H7 (cell line): ENCODE measurements around the gene PAX7. TPM values are rescaled to one million over a fixed set of nuclear protein-coding genes. Genes with fewer than 3 reads are reported as not detected.
A peak's percentile ranks its signal among the peaks of the same experiment; 100 is the strongest.

ENCODE experiments used
- DNase-seq: peaks from one replicate; pipeline ENCODE4 v3.0.0; 2012
- H3K27me3 ChIP-seq: 2 replicates; pipeline ENCODE4 v1.6.0; 2011; ENCODE audit warnings: mild to moderate bottlenecking, low read length; ENCODE audit not compliant: control insufficient read depth, insufficient read depth
- H3K36me3 ChIP-seq: replicated peaks from 2 replicates; pipeline ENCODE4 v1.5.1; 2011; ENCODE audit warnings: low read length; ENCODE audit not compliant: control insufficient read depth, insufficient read depth
- H3K4me3 ChIP-seq: 2 replicates; pipeline ENCODE4 v1.5.1; 2011; ENCODE audit warnings: low read depth, mild to moderate bottlenecking, control low read depth, low read length, moderate library complexity; ENCODE audit not compliant: insufficient read depth
- total RNA-seq: library from RNA; depleted of rRNA; stranded (reverse); fragments of >200 nt; shearing (Covaris generic); gene quantifications from 2 replicates; pipeline ENCODE4 v1.2.3, GENCODE V29; 2014

Gene PAX7
- total RNA-seq, 1 experiment from 2014 or later: 1.6 TPM

DNA sequence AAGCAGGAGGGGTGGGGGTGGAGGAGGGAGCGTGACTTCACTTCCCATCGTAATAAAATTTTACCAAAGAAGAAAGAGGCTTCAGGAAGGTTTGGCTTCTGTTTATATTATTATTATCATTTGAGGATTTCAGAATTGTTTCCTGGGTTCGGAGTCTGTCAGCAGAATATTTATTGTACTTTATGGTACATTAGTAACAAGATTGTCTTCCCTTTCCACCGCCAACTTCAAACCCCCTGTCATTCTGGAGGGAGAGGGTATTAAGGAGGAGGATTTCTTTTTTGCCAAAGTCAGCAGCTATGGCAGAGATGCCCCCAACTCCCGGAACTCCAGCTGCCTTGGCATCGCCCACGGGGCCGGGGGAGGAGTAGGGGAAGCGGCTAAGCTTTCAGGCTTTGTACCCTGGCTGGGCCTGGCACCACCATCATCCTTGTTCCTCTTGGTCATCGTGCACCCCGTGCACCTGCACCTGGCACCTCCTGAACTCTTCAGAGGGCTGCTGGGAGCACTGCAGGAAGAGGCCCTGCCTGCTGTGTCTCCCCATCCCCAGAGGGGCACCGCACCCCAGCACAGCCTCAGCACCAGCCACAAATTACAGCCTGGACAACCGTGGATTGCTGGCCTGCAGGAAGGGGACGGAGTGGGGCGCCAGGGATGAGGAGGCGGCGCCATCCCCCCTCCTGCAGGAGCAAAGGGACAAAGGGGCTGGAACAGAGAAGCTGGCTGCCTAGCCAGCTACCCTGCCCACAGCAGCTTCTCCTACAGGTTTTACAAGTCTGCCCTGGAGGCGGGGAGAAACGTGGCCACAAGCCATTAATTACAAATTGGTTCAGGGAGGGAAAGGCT lies 24.0 kb upstream of the PAX7 start:
- DNase-seq: peak; percentile 56
- Histone ChIP-seq H3K4me3 (no peak overlapping the region), H3K36me3 (no peaks in the 10 kb centered on the region), H3K27me3 (no peaks in the 10 kb centered on the region; the same call in 1 of the 2 replicates)

DNA sequence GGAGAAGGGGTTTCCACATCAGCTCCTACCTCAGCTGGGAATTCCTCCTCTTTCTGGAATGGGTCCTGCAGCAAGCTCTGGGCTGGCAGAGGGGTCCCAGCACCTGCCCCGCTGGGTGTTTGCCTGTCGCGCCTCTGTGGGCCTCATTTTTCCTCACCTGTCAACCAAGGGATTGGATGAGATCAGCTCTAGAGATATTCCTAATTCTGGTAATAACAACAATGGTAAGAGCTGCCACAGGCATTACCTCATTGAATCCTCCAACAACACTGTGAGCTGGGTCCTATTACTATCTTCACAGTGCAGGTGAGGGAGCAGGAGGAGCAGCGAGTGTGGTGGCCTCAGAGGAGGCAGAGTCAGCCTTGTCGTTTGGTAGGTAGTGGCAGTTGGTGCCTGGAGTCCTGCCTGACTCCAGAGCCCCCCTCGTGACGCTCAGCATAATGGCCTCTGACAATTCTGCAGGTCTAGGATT lies 23.3 kb upstream of the PAX7 start:
- DNase-seq: no peak
- Histone ChIP-seq H3K36me3 (no peaks in the 10 kb centered on the region), H3K4me3 (no peak overlapping the region), H3K27me3 (no peaks in the 10 kb centered on the region; the same call in 1 of the 2 replicates)

DNA sequence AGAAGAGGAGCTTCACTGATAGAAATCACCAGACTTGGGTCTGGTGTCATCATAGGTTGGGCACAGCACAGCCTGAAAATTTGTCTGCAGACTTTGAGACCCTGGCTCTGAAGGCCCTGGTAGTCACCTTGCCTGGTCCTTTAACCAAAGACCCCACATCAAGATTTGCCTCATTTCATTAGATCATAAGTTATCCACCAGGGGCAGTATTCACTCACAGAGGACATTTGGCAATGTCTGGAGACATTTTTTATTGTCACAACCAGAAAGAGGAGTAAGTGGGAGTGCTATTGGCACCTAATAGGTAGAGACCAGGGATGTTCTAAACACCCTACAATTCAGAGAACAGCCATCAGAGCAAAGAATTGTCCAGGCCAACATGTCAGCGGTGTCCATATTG lies 22.1 kb upstream of the PAX7 start:
- peak; percentile 55 for DNase-seq
- Histone ChIP-seq H3K36me3 (no peaks in the 10 kb centered on the region), H3K27me3 (no peaks in the 10 kb centered on the region; the same call in 1 of the 2 replicates), H3K4me3 (no peak overlapping the region)

DNA sequence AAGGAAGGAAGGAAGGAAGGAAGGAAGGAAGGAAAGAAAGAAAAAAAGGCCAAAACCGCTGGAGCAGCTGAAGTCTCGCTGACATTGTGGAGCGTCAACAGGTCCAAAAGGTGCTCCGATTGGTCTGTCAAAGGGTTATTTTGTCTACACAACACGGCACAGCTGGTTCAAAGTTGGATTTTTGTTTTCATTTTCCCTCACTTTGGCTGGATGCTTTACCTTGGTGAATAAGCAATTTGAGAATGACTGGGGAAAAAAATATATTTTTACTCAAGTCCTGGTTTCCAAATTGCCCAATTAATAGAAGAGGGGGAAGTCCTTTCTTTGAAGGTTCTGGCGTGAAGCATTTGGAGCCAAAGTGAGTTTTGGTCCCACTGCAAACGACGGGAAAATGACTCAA lies 19.3 kb upstream of the PAX7 start:
- no peak for DNase-seq
- Histone ChIP-seq H3K36me3 (no peaks in the 10 kb centered on the region), H3K27me3 (no peaks in the 10 kb centered on the region), H3K4me3 (no peak overlapping the region)

DNA sequence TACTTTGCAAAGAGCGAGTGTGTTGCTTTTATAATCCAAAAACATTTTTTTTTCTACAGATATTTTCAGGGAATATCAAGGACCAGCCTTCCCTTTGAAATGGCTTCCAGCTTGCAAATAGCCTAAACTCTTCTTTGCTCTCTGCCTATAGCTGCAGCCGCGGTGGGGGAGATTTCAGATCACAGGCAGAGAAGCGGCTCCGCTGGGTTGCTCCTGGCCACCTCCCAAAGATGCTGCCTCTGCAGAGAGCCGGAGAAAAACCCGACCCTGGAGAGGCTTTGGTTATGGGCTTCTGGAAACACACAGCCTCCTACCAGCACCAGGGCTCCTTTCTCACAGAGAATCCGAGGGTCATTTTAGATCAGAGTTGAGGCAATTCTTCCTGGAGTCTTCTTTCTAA lies 18.6 kb upstream of the PAX7 start:
- Histone ChIP-seq H3K36me3 (no peaks in the 10 kb centered on the region), H3K4me3 (no peak overlapping the region), H3K27me3 (no peaks in the 10 kb centered on the region)
- DNase-seq: peak; percentile 62

DNA sequence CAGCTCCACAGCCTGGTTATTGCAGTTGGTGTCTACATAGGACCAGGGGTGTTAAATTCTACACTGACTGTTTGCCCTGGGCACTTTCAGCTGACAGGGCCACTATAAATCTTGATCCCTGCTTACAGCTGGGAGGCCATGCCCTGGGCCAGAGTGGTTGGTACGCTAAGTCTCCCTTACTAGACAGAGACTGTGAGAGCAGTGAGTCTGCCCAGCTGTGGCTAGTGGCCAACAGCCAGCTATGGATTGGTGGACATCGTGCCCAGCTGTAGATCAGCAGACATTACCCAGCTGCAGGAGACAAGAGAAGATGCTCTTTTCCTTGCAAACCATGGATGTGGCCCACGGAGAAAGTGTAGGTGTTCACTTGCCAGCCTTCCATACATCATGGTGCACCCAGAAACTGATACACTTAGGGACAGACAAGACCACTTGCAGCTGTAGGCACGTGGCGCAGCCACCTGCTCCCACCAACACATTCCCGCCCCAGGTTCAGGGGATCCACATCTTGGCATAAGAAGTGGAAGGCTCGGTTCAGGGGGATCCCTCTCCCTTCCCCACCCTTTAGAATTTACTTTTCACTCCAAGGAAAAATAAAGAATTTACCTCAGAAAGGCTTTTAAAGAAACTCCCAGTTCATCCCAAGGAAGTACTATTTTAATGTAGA lies 16.4 kb upstream of the PAX7 start:
- DNase-seq: no peak
- H3K36me3 ChIP-seq: no peaks in the 10 kb centered on the region
- H3K27me3 ChIP-seq: no peaks in the 10 kb centered on the region
- no peak overlapping the region for H3K4me3 ChIP-seq

DNA sequence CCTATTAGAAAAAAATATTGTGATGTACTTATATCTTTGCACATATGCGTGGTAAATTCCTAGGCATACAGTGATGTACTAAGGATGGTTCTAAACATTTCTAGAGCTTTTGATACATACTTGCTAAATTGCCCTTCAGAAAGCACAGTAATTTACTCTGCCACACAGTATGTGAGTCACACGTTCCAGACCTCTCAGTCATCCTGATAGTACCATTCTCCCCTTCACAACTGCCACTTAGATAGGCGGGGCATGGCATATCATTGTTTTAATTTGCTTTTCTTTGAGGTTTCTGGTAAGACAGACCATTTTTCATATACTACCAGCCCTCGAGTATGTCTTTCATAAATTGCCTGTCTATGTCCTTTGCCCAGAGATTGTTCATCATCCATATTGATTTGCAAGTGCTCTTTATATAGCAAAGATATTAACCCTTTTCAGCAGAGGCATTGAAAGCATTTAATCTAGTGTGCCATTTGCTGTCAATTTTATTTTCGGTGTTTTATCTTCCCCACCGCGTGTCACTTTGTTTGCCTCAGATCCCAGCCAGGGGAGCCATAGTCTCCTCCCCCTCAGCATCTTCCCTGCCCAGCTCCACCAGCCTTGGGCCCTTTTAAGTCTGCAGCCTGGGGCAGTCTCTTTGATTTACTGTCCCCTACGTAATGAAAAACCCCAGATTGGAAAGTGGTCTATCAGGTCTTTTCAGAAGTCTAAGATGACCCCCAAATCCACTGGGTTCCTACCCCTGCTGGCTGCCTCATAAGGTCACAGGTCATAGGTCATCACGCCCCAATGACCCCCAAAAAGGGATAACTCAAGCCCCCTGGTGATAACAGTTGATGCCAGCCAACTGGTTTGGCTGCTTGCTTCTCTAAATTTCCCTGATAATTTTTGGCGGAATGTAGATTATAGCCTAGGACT lies 11.8 kb upstream of the PAX7 start:
- no peak overlapping the region for H3K4me3 ChIP-seq
- no peaks in the 10 kb centered on the region for H3K36me3 ChIP-seq
- DNase-seq: no peak
- H3K27me3 ChIP-seq: peaks cover 6% of the 10 kb centered on the region

DNA sequence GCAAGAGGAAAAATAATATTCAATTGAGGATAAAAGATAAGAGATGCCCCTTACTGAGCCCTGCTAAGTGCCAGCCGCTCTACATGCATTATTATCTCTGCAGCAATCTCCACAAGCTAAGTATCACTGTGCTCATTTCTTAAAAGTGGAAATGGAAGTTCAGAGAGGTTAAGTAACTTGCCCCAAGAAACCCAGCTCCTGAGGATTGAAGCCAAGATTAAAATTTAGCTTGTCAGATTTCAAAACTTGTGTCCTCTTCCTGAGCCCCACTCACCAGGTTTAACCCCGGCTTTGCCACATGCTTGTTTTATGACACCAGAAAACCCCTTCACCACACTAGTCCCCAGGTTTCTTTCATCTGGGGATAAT lies 11.2 kb upstream of the PAX7 start:
- Histone ChIP-seq H3K36me3 (no peaks in the 10 kb centered on the region), H3K4me3 (no peak overlapping the region), H3K27me3 (peaks cover 6% of the 10 kb centered on the region)
- no peak for DNase-seq

DNA sequence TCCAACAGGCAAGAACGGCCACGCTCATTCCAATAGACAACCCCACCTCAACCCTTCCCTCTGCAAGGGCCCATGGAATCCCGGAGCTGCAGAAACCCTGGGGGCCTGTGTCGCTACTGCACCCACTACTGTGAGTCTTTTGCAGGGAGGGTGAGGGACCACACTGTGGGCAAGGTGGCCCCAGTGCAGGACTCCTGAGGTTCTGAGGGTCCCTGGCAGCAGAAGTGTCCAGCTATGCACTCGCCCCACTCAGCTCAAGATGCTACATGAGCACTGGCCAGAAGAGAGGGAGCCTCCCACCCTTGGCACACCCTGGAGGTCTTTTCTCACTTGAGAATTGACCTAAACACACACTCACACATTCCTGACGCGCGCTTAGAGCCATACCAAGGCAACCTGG lies 2.1 kb upstream of the PAX7 start:
- no peak for DNase-seq
- Histone ChIP-seq H3K36me3 (no peaks in the 10 kb centered on the region), H3K27me3 (peaks cover 86% of the 10 kb centered on the region), H3K4me3 (no peak overlapping the region)

DNA sequence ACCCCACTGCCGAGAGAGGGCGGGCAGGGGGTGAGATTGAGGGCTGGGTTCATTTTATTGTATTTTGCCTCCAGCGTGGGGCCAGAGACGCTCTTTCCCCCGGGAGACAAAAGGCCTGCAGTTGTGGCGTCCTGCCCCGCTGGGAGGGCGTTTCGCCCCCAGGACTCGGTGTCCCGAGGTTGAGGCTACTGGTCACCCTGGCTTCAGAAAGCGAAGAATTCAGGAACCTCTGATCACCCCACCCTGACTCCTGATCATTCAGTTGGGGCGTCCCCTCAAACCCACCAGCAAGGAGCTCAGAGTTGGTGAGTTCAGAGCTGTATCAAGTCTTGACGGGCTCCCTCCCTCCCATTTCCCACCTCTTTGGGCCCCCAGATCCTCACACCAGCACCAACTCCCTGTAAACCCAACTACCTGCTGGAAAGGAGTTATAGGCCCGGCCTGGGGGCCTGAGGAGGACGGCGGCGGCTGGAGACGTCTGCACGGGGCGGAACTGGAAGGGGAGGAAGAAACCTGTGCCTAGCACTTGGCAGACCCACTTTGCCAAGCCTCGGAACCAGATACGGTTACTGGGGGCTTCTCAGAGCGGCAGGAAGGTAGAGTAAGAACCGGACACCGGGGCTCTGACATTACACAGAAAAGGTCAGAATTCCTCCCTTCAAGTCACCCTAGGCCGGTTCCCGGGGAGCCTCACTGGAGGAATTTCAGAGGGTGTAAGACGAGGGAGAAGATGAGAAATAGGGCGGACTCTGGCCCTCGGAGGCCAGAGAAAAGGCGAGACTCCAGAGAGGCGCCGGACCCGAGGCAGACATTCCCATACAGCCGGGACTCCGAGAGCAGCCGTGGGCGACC lies 761 bp upstream of the PAX7 start:
- Histone ChIP-seq H3K4me3 (peak overlapping the region; percentile 51), H3K36me3 (no peaks in the 10 kb centered on the region), H3K27me3 (peaks cover 93% of the 10 kb centered on the region)
- DNase-seq: peak; percentile 71

DNA sequence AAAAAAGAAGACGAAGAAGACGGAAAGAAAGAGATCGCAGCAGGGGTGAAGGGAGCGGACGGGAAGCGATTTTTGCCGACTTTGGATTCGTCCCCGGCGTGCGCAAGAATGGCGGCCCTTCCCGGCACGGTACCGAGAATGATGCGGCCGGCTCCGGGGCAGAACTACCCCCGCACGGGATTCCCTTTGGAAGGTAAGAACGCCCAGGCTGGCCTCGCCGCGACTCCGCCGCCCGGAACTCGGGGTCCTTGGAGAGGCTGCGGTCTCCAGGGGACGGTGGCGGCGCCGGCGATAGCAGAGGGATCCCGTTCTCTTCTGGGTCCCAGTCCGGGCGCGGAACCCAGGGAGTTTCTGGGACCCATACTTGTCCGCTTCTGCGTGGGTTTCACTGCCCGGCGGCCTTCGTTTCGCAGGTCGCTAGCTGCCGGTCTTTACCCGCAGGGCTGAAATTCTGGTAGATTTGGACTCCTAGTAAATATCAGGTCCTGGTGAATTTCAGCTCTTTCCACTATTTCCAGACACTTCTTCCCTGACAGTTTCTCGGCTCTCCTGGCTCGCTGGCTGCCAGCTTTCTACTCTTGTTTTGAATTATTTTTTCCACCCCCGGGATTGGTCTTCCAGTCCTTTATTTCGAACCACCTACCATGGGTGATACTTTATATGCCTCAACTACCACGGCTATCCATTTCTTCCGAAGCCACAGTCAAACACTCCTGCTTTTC lies 1.0 kb downstream of the PAX7 start:
- peaks cover 94% of the 10 kb centered on the region for H3K27me3 ChIP-seq
- no peaks in the 10 kb centered on the region for H3K36me3 ChIP-seq
- DNase-seq: peak; percentile 85
- peak overlapping the region; percentile 45 for H3K4me3 ChIP-seq

DNA sequence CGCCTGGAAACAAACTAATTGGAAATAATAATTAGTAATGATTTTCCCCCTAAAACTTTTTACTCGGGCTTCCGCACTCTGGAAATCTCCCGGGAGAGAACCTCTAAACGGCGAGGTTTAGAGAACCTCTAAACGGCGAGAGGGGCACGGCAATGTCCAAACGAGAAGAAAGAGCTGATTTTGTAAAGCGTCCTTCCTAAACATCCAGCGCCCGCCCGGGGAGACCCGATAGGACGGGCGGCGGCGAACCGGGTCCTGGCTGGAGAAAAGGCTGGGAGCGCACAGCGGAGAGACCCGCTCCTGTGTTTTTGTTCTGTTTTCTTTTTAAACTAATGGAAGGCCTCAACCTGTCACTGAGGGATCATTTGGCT lies 1.6 kb downstream of the PAX7 start:
- DNase-seq: peak; percentile 81
- peak overlapping the region; percentile 45; the same call in 1 of the 2 replicates for H3K4me3 ChIP-seq
- peaks cover 98% of the 10 kb centered on the region for H3K27me3 ChIP-seq
- no peaks in the 10 kb centered on the region for H3K36me3 ChIP-seq

DNA sequence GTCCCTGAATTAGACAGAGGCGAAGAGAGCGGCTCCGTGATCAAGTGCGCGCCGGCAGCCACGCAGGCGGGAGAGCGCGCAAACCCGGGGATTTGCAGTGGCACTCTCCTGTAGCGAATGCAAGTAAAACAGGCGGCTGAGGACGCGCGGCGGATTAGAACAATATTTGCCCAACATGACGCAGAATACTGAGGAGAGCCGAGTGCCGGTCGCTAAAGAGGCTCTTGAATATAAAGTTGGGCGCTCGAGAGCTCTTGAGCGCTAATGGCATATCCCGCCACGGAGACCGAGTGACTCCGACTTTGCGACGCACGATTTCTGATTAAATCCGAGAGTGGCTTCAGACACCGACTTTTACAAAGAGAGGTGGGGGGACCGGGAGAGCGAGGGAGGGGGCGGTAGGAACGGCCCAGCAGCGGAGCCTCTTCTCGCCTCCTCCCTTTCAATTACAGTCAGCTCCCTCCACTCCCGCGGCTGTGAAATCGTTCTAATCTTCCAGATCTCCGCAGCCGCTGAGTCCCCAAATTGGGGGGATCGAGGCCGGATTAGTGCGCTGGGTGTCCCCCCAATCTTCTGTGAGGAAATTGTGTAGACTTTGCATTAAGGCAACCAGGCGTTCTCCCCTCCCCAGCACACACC lies 2.3 kb downstream of the PAX7 start:
- DNase-seq: peak; percentile 60
- peak overlapping the region; percentile 24; the same call in 1 of the 2 replicates for H3K4me3 ChIP-seq
- H3K27me3 ChIP-seq: peaks cover 98% of the 10 kb centered on the region
- H3K36me3 ChIP-seq: no peaks in the 10 kb centered on the region
